Neural cell (in vitro differentiated cells): ENCODE measurements around the gene ARF1.

ENCODE experiments used
- CTCF ChIP-seq: fragments of 450-650 bp; IDR thresholded peaks from 2 replicates; pipeline ENCODE4 v1.5.1; 2014; ENCODE audit warnings: antibody characterized with exemption, mild to moderate bottlenecking, moderate library complexity; ENCODE audit not compliant: poor library complexity, severe bottlenecking
- EZH2 ChIP-seq: fragments of 200-600, 300-800 bp; shearing (Covaris generic), sonication (generic); IDR thresholded peaks from 2 replicates; pipeline ENCODE4 v1.6.1; 2014; ENCODE audit warnings: antibody characterized with exemption, low read length, borderline replicate concordance, mild to moderate bottlenecking; ENCODE audit not compliant: insufficient read depth, poor library complexity, severe bottlenecking
- POLR2AphosphoS5 ChIP-seq: IDR thresholded peaks from 2 replicates; pipeline ENCODE4 v1.6.1; 2012
- RAD21 ChIP-seq: fragments of 450-650 bp; conservative IDR thresholded peaks from 2 replicates; pipeline ENCODE4 v1.6.1; 2014; ENCODE audit warnings: antibody characterized with exemption, mild to moderate bottlenecking, moderate library complexity
- REST ChIP-seq: IDR thresholded peaks from 2 replicates; pipeline ENCODE4 v1.6.1; 2012; ENCODE audit warnings: borderline replicate concordance
- SMC3 ChIP-seq: fragments of 450-650 bp; conservative IDR thresholded peaks from 2 replicates; pipeline ENCODE4 v1.6.1; 2014; ENCODE audit warnings: antibody characterized with exemption, mild to moderate bottlenecking, moderate library complexity; ENCODE audit not compliant: poor library complexity

GRCh38 chr1:228036701-228037231, 45.7 kb upstream of the ARF1 start:
- TF ChIP-seq POLR2AphosphoS5 = no peak
- no peak for TF ChIP-seq CTCF
- TF ChIP-seq REST = no peak
- no peak for TF ChIP-seq SMC3
- TF ChIP-seq RAD21 = no peak
- TF ChIP-seq EZH2 = no peak
